Urinary bladder (tissue), 4 donors: ENCODE measurements around the gene UBE2E2. TPM values are rescaled to one million over a fixed set of nuclear protein-coding genes. Genes with fewer than 3 reads are reported as not detected.

ENCODE experiments used
- DNase-seq: peaks from one replicate; pipeline ENCODE4 v3.0.0-alpha.2; 2015; ENCODE audit errors: extremely low spot score
- H3K27ac ChIP-seq: one replicate; pipeline ENCODE4 v1.5.1; 2013; ENCODE audit warnings: low read depth, mild to moderate bottlenecking, moderate library complexity
- H3K36me3 ChIP-seq: one replicate; pipeline ENCODE4 v1.6.1; 2013; ENCODE audit warnings: mild to moderate bottlenecking, moderate library complexity; ENCODE audit not compliant: insufficient read depth
- H3K4me1 ChIP-seq: one replicate; pipeline ENCODE4 v1.6.1; 2013; ENCODE audit warnings: mild to moderate bottlenecking, moderate library complexity; ENCODE audit not compliant: insufficient read depth
- H3K4me3 ChIP-seq: one replicate; pipeline ENCODE4 v1.5.1; 2013; ENCODE audit warnings: low read depth, low read length
- WGBS: extraction: QIAGEN DNeasy Blood & Tissue Kit; methylation state at CpG from one replicate; pipeline ENCODE4 v1.1.7; 2013; 5-methylcytosine and 5-hydroxymethylcytosine counted together
- polyA plus RNA-seq: library from polyadenylated mRNA; stranded (reverse); fragments of 200-250 nt; gene quantifications from one replicate; pipeline ENCODE4 v1.2.3, GENCODE V29; 2013
- total RNA-seq: library from RNA; depleted of rRNA; stranded (reverse); fragments of >200 nt; gene quantifications from one replicate; pipeline ENCODE4 v1.2.3, GENCODE V29; 2014
- donor health status: healthy with polysubstance abuse.
- donor health status: healthy.

UBE2E2 gene
- total and polyA plus RNA-seq, 2 donors: 36.3 to 120 TPM

GRCh38 chr3:23256741-23257435, 53.8 kb downstream of the UBE2E2 start:
- H3K4me1 ChIP-seq: no peaks in the 10 kb centered on the region
- DNase-seq: no peak
- no peaks in the 10 kb centered on the region for H3K36me3 ChIP-seq
- H3K27ac ChIP-seq: no peak overlapping the region
- 55% methylated on average over 5 of the region's 5 CpGs for WGBS
- H3K4me3 ChIP-seq: no peak overlapping the region

GRCh38 chr3:23258110-23258509, 55.0 kb downstream of the UBE2E2 start:
- Histone ChIP-seq H3K4me3 (no peak overlapping the region), H3K36me3 (no peaks in the 10 kb centered on the region), H3K4me1 (no peaks in the 10 kb centered on the region), H3K27ac (no peak overlapping the region)
- DNase-seq: no peak
- 96% methylated on average over 6 of the region's 6 CpGs for WGBS

GRCh38 chr3:23259515-23259914, 56.4 kb downstream of the UBE2E2 start:
- WGBS: 47% methylated on average over 2 of the region's 2 CpGs
- Histone ChIP-seq H3K4me1 (no peaks in the 10 kb centered on the region), H3K27ac (no peak overlapping the region), H3K36me3 (no peaks in the 10 kb centered on the region), H3K4me3 (no peak overlapping the region)
- no peak for DNase-seq

GRCh38 chr3:23262766-23263165, 59.6 kb downstream of the UBE2E2 start:
- Histone ChIP-seq H3K36me3 (no peaks in the 10 kb centered on the region), H3K4me3 (no peak overlapping the region), H3K4me1 (no peaks in the 10 kb centered on the region), H3K27ac (no peak overlapping the region)
- DNase-seq: no peak
- 77% methylated on average over 1 of the region's 1 CpG for WGBS

- no peak overlapping the region for H3K27ac ChIP-seq
- WGBS: 59% methylated on average over 6 of the region's 6 CpGs
- H3K4me1 ChIP-seq: no peaks in the 10 kb centered on the region
- no peak for DNase-seq
- no peaks in the 10 kb centered on the region for H3K36me3 ChIP-seq
- no peak overlapping the region for H3K4me3 ChIP-seq
Measured at GRCh38 chr3:23263796-23264195, 60.7 kb downstream of the UBE2E2 start.

- Histone ChIP-seq H3K36me3 (no peaks in the 10 kb centered on the region), H3K27ac (no peak overlapping the region), H3K4me3 (no peak overlapping the region), H3K4me1 (no peaks in the 10 kb centered on the region)
- no peak for DNase-seq
- 96% methylated on average over 1 of the region's 1 CpG for WGBS
Measured at GRCh38 chr3:23264413-23264812, 61.3 kb downstream of the UBE2E2 start.

GRCh38 chr3:23270423-23270822, 67.3 kb downstream of the UBE2E2 start:
- DNase-seq: no peak
- no peak overlapping the region for H3K27ac ChIP-seq
- H3K4me1 ChIP-seq: no peaks in the 10 kb centered on the region
- no peaks in the 10 kb centered on the region for H3K36me3 ChIP-seq
- no peak overlapping the region for H3K4me3 ChIP-seq
- WGBS: 89% methylated on average over 3 of the region's 3 CpGs

GRCh38 chr3:23271876-23272741, 69.0 kb downstream of the UBE2E2 start:
- DNase-seq: no peak
- WGBS: 94% methylated on average over 38 of the region's 38 CpGs
- Histone ChIP-seq H3K4me1 (no peaks in the 10 kb centered on the region), H3K27ac (no peak overlapping the region), H3K4me3 (no peak overlapping the region), H3K36me3 (no peaks in the 10 kb centered on the region)

- Histone ChIP-seq H3K4me3 (no peak overlapping the region), H3K27ac (no peak overlapping the region), H3K36me3 (no peaks in the 10 kb centered on the region), H3K4me1 (no peaks in the 10 kb centered on the region)
- 91% methylated on average over 2 of the region's 2 CpGs for WGBS
- DNase-seq: no peak
Measured at GRCh38 chr3:23272820-23273219, 69.7 kb downstream of the UBE2E2 start.

- 91% methylated on average over 8 of the region's 8 CpGs for WGBS
Measured at GRCh38 chr3:23275061-23275460, 71.9 kb downstream of the UBE2E2 start.

GRCh38 chr3:23275814-23276213, 72.7 kb downstream of the UBE2E2 start:
- H3K4me3 ChIP-seq: no peak overlapping the region
- H3K36me3 ChIP-seq: no peaks in the 10 kb centered on the region
- no peaks in the 10 kb centered on the region for H3K4me1 ChIP-seq
- no peak for DNase-seq
- WGBS: 91% methylated on average over 2 of the region's 2 CpGs
- H3K27ac ChIP-seq: no peak overlapping the region

More at GRCh38 chr3:23275061-23275460, 71.9 kb downstream of the UBE2E2 start:
- no peaks in the 10 kb centered on the region for H3K4me1 ChIP-seq
- DNase-seq: no peak
- no peak overlapping the region for H3K4me3 ChIP-seq
- H3K36me3 ChIP-seq: no peaks in the 10 kb centered on the region
- no peak overlapping the region for H3K27ac ChIP-seq

- Histone ChIP-seq H3K4me3 (no peak overlapping the region), H3K4me1 (no peaks in the 10 kb centered on the region), H3K36me3 (no peaks in the 10 kb centered on the region), H3K27ac (no peak overlapping the region)
- DNase-seq: no peak
- 60% methylated on average over 7 of the region's 7 CpGs for WGBS
Measured at GRCh38 chr3:23276913-23277658, 74.0 kb downstream of the UBE2E2 start.

- 64% methylated on average over 3 of the region's 3 CpGs for WGBS
Measured at GRCh38 chr3:23277688-23278087, 74.6 kb downstream of the UBE2E2 start.

More at GRCh38 chr3:23277688-23278087, 74.6 kb downstream of the UBE2E2 start:
- Histone ChIP-seq H3K36me3 (no peaks in the 10 kb centered on the region), H3K27ac (no peak overlapping the region), H3K4me3 (no peak overlapping the region), H3K4me1 (no peaks in the 10 kb centered on the region)
- no peak for DNase-seq
